ENCODE measurements around the gene STAC3.
A peak's percentile ranks its signal among the peaks of the same experiment; 100 is the strongest.

DNA sequence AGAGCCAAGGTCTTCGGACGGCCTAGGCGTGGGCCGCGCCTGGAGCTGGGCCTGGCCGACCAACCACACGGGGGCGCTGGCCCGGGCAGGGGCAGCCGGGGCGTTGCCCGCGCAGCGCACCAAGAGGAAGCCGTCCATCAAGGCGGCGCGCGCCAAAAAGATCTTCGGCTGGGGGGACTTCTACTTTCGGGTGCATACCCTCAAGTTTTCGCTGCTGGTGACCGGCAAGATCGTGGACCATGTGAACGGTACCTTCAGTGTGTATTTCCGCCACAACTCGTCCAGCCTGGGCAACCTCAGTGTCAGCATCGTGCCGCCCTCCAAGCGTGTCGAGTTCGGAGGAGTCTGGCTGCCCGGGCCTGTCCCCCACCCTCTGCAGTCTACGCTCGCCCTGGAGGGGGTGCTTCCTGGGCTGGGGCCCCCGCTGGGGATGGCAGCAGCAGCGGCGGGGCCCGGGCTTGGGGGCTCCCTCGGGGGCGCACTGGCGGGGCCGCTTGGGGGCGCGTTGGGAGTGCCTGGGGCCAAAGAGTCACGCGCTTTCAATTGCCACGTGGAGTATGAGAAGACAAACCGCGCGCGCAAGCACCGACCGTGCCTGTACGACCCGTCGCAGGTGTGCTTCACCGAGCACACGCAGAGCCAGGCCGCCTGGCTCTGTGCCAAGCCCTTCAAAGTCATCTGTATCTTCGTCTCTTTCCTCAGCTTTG, 25.9 kb downstream of the STAC3 start:
- TF ChIP-seq, protein P1, sequence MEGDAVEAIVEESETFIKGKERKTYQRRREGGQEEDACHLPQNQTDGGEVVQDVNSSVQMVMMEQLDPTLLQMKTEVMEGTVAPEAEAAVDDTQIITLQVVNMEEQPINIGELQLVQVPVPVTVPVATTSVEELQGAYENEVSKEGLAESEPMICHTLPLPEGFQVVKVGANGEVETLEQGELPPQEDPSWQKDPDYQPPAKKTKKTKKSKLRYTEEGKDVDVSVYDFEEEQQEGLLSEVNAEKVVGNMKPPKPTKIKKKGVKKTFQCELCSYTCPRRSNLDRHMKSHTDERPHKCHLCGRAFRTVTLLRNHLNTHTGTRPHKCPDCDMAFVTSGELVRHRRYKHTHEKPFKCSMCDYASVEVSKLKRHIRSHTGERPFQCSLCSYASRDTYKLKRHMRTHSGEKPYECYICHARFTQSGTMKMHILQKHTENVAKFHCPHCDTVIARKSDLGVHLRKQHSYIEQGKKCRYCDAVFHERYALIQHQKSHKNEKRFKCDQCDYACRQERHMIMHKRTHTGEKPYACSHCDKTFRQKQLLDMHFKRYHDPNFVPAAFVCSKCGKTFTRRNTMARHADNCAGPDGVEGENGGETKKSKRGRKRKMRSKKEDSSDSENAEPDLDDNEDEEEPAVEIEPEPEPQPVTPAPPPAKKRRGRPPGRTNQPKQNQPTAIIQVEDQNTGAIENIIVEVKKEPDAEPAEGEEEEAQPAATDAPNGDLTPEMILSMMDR (IDR thresholded peaks at IDR 0.05; ENCODE audit: insufficient read depth, low read length, poor library complexity, severe bottlenecking) = peak; percentile 59
- no peak for TF ChIP-seq EZH2phosphoT487 (conservative IDR thresholded peaks at IDR 0.05; ENCODE audit: low read length)

All from SU-DHL-6 (cell line).